ENCODE data around the gene FBXO3.
"Not testable (repeated sequence)": the region's sequence is repeated elsewhere in the genome, so short reads cannot be mapped to it uniquely, and the experiment has no call there.

FBXO3 gene

GRCh38 chr11:33773987-33774735 is at the start of gene FBXO3:
TSS of gene FBXO3 (minus strand) at chr11:33774520. CDS start at chr11:33774497, 23 bp downstream.
- DNase-seq: peak; percentile 89

GRCh38 chr11:33822981-33823380 is 48.7 kb upstream of the FBXO3 start:
- DNase-seq: not testable (repeated sequence)

GRCh38 chr11:33819278-33820035 is 45.1 kb upstream of the FBXO3 start:
- no peak for DNase-seq

- peak; percentile 78 for DNase-seq
Measured at GRCh38 chr11:33808228-33808828, 34.0 kb upstream of the FBXO3 start.

GRCh38 chr11:33804471-33804870 is 30.2 kb upstream of the FBXO3 start:
- no peak for DNase-seq

GRCh38 chr11:33802194-33802950 is 28.1 kb upstream of the FBXO3 start:
- DNase-seq: peak; percentile 94

- no peak for DNase-seq
Measured at GRCh38 chr11:33801821-33802193, 27.5 kb upstream of the FBXO3 start.

GRCh38 chr11:33797879-33798278 is 23.6 kb upstream of the FBXO3 start:
- DNase-seq: no peak

GRCh38 chr11:33790040-33790439 is 15.7 kb upstream of the FBXO3 start:
- no peak for DNase-seq

GRCh38 chr11:33788095-33788494 is 13.8 kb upstream of the FBXO3 start:
- DNase-seq: not testable (repeated sequence)

- DNase-seq: no peak
Measured at GRCh38 chr11:33787076-33787475, 12.8 kb upstream of the FBXO3 start.

GRCh38 chr11:33785609-33786008 is 11.3 kb upstream of the FBXO3 start:
- no peak for DNase-seq

GRCh38 chr11:33779849-33780528 is 5.7 kb upstream of the FBXO3 start:
- DNase-seq: peak; percentile 85

GRCh38 chr11:33778675-33779074 is 4.4 kb upstream of the FBXO3 start:
- DNase-seq: peak; percentile 93

GRCh38 chr11:33777906-33778305 is 3.6 kb upstream of the FBXO3 start:
- no peak for DNase-seq

- no peak for DNase-seq
Measured at GRCh38 chr11:33775832-33776470, 1.6 kb upstream of the FBXO3 start.

GRCh38 chr11:33775467-33775807 is 1.1 kb upstream of the FBXO3 start:
- no peak for DNase-seq

- no peak for DNase-seq
Measured at GRCh38 chr11:33774736-33775466, 581 bp upstream of the FBXO3 start.

- DNase-seq: peak; percentile 9
Measured at GRCh38 chr11:33773404-33773986, 825 bp downstream of the FBXO3 start.

- no peak for DNase-seq
Measured at GRCh38 chr11:33772870-33773269, 1.4 kb downstream of the FBXO3 start.

GRCh38 chr11:33772300-33772699 is 2.0 kb downstream of the FBXO3 start:
- DNase-seq: peak; percentile 10
